HepG2 (cell line): ENCODE measurements around the gene CHMP5. TPM values are rescaled to one million over a fixed set of nuclear protein-coding genes. Genes with fewer than 3 reads are reported as not detected.

ENCODE experiments used
- BCL3 ChIP-seq: sonication (generic); formaldehyde crosslinking; IDR thresholded peaks from 2 replicates; pipeline ENCODE4 v1.5.1; 2020; ENCODE audit warnings: mild to moderate bottlenecking, missing genetic modification reagents, moderate library complexity
- HNF1B ChIP-seq: sonication (generic); formaldehyde crosslinking; IDR thresholded peaks from 2 replicates; pipeline ENCODE4 v1.5.1; 2020; ENCODE audit warnings: mild to moderate bottlenecking, moderate library complexity, missing genetic modification reagents
- HOMEZ ChIP-seq: IDR thresholded peaks from 2 replicates; pipeline ENCODE4 v1.6.1; 2016; ENCODE audit warnings: low read depth
- JUNB ChIP-seq: sonication (generic); formaldehyde crosslinking; IDR thresholded peaks from 2 replicates; pipeline ENCODE4 v1.8.0; 2022; ENCODE audit warnings: missing genetic modification reagents, mild to moderate bottlenecking, borderline replicate concordance
- MED13 ChIP-seq: sonication (generic); formaldehyde crosslinking; IDR thresholded peaks from 2 replicates; pipeline ENCODE4 v1.5.0; 2020; ENCODE audit warnings: missing genetic modification reagents
- NCOA1 ChIP-seq: sonication (generic); formaldehyde crosslinking; IDR thresholded peaks from 2 replicates; pipeline ENCODE4 v1.9.0; 2021; ENCODE audit warnings: missing genetic modification reagents
- NFYC ChIP-seq: IDR thresholded peaks from 2 replicates; pipeline ENCODE4 v1.6.1; 2016; ENCODE audit warnings: missing genetic modification reagents, missing compliant biosample characterization
- REPIN1 ChIP-seq: sonication (generic); formaldehyde crosslinking; IDR thresholded peaks from 2 replicates; pipeline ENCODE4 v1.8.0; 2022; ENCODE audit warnings: missing genetic modification reagents, low read depth, mild to moderate bottlenecking, borderline replicate concordance
- RNF219 ChIP-seq: sonication (generic); formaldehyde crosslinking; IDR thresholded peaks from 2 replicates; pipeline ENCODE4 v1.5.0; 2020; ENCODE audit warnings: mild to moderate bottlenecking, missing genetic modification reagents
- SRF ChIP-seq: IDR thresholded peaks from 2 replicates; pipeline ENCODE4 v1.6.1; 2011; ENCODE audit warnings: mild to moderate bottlenecking, low read depth, low read length, moderate library complexity
- THAP11 ChIP-seq: IDR thresholded peaks from 2 replicates; pipeline ENCODE4 v1.6.1; 2016; ENCODE audit warnings: missing biosample characterization, missing genetic modification reagents
- ZBTB3 ChIP-seq: sonication (generic); formaldehyde crosslinking; IDR thresholded peaks from 2 replicates; pipeline ENCODE4 v1.4.0; 2020; ENCODE audit warnings: low read depth, mild to moderate bottlenecking, moderate library complexity, missing genetic modification reagents, borderline replicate concordance
- ZFP37 ChIP-seq: sonication (generic); formaldehyde crosslinking; IDR thresholded peaks from 2 replicates; pipeline ENCODE4 v1.4.0; 2020; ENCODE audit warnings: missing genetic modification reagents, borderline replicate concordance
- ZMAT5 ChIP-seq: sonication (generic); formaldehyde crosslinking; IDR thresholded peaks from 2 replicates; pipeline ENCODE4 v1.5.0; 2020; ENCODE audit warnings: mild to moderate bottlenecking, low read depth, missing genetic modification reagents, borderline replicate concordance
- ZNF142 ChIP-seq: sonication (generic); formaldehyde crosslinking; IDR thresholded peaks from 2 replicates; pipeline ENCODE4 v1.4.0; 2020; ENCODE audit warnings: missing genetic modification reagents
- ZNF792 ChIP-seq: IDR thresholded peaks from 2 replicates; pipeline ENCODE4 v1.6.1; 2016
- polyA plus RNA-seq, 8 experiments: library from polyadenylated mRNA; depleted of rRNA in 3 of 8; stranded (reverse) in 7 of 8; unstranded in 1 of 8; fragments of >200 nt; fragmentation: Illumina TruSeq in 4 of 8; extraction: Trizol in 4 of 8; gene quantifications; 2 replicates each; pipeline versions ENCODE4 v1.2.1 to v1.2.3, GENCODE V29; 2011 to 2016; ENCODE audit warnings: low read depth in 4 of 8, missing spikeins in 1 of 8, mixed read lengths in 1 of 8; ENCODE audit not compliant: insufficient read depth in 1 of 8
- total RNA-seq, 5 experiments: library from RNA; depleted of rRNA; stranded (reverse); fragments of >200 nt; fragmentation: Illumina TruSeq; extraction: Trizol; gene quantifications; 2 replicates each; pipeline ENCODE4 v1.2.3, GENCODE V29; 2016; ENCODE audit warnings: low read depth in 1 of 5

CHMP5 gene
- total and polyA plus RNA-seq, 2 of the 13 experiments (the other 11 are each of a cell fraction or from before 2014, with no cell fraction given), result 46.0 to 57.3 TPM

GRCh38 chr9:33264473-33265177, at the start of gene CHMP5, which contains the start of gene BAG1 (continued):
- no peak for TF ChIP-seq HNF1B (CRISPR knock-in tag)
- TF ChIP-seq ZNF792 (CRISPR knock-in tag), result peak; percentile 7; the same call in 1 of the 2 replicates
- no peak for TF ChIP-seq ZFP37
- no peak for TF ChIP-seq MED13 (CRISPR knock-in tag)
- TF ChIP-seq RNF219 (CRISPR knock-in tag), result no peak
- TF ChIP-seq THAP11 (CRISPR knock-in tag), result peak; percentile 85
- peak; percentile 62; the same call in 1 of the 2 replicates for TF ChIP-seq ZBTB3 (CRISPR knock-in tag)
- no peak for TF ChIP-seq ZNF142 (CRISPR knock-in tag)
- TF ChIP-seq SRF, result no peak
- no peak for TF ChIP-seq ZMAT5
- no peak for TF ChIP-seq REPIN1
- TF ChIP-seq NFYC, result no peak
- TF ChIP-seq JUNB, result no peak
- TF ChIP-seq BCL3 (CRISPR knock-in tag), result no peak
- no peak for TF ChIP-seq HOMEZ (CRISPR knock-in tag)
- TF ChIP-seq NCOA1, result no peak
